22Rv1 (cell line): ENCODE results near the gene PCDH15.

ENCODE experiments used
- ZFX ChIP-seq: fragments of 450-650 bp; IDR thresholded peaks from 2 replicates; pipeline ENCODE4 v1.6.1; 2017; ENCODE audit warnings: antibody characterized with exemption, borderline replicate concordance
- TF ChIP-seq, protein P1 (sequence below): fragments of 450-650 bp; IDR thresholded peaks from 2 replicates; pipeline ENCODE4 v1.5.1; 2017; ENCODE audit warnings: mild to moderate bottlenecking

DNA sequence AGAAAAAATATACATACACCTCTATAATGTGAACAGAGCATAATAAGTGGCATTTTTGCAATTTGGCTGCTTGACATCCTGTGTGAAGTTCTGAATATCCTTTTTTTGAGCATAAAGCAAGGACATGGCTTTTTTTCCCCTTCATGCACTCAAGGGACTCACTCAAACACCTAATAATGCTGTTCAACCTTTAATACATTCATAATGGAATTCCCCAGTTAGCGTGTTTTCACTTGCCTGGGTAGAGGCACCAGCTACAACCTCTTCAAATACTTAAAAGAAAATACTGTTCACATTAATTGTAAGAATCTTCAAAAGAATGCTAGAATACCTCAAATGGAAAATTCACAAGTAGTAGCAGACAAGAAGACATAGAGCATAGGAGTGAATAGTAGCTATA lies 316.8 kb downstream of the PCDH15 start:
- TF ChIP-seq, protein P1, sequence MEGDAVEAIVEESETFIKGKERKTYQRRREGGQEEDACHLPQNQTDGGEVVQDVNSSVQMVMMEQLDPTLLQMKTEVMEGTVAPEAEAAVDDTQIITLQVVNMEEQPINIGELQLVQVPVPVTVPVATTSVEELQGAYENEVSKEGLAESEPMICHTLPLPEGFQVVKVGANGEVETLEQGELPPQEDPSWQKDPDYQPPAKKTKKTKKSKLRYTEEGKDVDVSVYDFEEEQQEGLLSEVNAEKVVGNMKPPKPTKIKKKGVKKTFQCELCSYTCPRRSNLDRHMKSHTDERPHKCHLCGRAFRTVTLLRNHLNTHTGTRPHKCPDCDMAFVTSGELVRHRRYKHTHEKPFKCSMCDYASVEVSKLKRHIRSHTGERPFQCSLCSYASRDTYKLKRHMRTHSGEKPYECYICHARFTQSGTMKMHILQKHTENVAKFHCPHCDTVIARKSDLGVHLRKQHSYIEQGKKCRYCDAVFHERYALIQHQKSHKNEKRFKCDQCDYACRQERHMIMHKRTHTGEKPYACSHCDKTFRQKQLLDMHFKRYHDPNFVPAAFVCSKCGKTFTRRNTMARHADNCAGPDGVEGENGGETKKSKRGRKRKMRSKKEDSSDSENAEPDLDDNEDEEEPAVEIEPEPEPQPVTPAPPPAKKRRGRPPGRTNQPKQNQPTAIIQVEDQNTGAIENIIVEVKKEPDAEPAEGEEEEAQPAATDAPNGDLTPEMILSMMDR, result no peak
- no peak for TF ChIP-seq ZFX
